Right kidney (tissue), 1 donor: ENCODE measurements around the gene COL6A2.

Experiments used
- DNase-seq: peaks from one replicate; pipeline ENCODE4 v3.0.0-alpha.2; 2016

COL6A2 gene

GRCh38 chr21:46125846-46126301, 28.0 kb downstream of the COL6A2 start:
- DNase-seq: no peak

DNA sequence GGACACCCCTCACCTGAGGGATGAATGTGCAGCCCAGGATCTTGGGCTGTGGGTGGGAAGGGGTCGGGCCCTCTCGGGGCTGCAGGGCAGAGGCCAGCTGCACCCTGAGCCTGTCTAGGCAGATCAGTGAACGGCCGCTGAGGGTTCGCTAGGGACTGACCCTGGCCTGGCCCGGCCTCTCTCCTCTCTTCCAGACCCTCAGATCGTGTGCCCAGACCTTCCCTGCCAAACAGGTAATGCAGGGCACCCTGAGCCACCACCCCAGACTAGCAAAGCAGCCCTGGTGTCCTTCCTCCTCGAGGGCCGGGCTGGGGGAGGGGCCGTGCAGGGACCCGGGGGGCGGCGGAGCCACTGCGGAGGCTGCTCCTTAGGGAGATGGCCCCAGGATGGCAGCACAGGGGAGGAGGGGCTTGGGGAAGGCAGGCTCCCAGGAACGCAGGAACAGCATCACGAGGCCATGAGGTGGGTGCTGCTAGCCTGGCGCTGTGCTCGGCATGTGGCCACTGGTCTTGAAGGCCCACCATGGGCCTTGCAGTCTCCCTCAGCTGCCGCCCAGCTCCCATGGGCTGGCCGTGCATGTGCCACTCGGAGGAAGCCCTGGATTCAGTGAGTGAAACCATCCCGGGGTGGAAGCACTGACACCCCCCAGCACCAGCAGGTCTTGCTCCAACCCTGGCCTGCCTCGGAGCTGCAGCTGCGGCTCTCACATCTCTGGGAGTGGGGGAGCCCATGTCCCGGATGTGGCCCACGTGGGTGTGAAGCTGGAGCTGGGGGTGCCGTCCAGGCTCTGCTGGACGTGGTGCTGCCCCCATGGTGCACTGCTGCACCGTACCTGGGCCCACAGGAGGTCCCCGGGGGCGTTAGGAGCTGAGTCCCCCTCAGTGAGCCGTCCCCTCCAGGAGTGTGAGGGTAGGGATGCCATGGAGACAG, 28.7 kb downstream of the COL6A2 start:
- no peak for DNase-seq

GRCh38 chr21:46127239-46128105, 29.6 kb downstream of the COL6A2 start:
- no peak for DNase-seq

- peak; percentile 49 for DNase-seq
Observed at GRCh38 chr21:46128106-46128932, 30.4 kb downstream of the COL6A2 start.

GRCh38 chr21:46128933-46129571, 31.1 kb downstream of the COL6A2 start:
- no peak for DNase-seq

DNA sequence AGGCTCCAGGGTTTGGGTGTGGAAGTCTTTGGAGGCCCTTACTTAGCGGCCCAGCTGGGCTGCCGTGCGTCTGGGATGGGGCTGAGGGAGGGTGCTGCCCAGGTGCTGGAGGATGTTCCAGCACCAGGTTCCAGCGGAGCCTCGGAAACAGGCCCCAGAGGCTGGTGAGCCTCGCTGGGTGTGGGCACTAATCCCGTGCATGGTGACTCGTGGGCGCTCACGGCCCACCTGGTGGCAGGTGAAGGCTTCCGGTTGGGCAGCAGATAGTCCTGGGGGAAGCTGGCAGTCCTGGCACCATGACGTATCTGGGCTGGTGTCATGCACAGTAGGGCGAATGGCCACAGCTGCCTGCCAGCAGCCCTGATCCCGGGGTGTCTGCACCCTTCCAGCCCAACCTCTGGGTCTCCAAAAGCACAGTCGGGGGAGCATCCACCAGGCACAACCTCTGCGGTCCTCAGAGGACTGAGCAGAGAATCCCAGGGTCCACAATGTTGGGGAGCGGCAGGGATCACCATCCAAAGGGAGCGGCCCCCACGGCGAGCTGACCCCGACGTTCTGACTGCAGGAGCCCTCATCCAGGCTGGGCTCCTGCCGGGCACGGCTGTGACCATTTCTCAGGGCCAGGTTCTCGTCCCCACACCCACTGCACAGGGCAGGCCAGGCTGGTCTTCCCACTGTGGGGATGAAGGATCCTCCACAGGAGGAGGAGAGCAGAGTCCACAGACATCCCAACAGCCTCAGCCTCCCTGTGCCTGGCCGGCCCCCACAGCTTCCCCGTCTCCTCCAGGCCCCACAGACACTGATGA, 32.1 kb downstream of the COL6A2 start:
- DNase-seq: no peak

DNA sequence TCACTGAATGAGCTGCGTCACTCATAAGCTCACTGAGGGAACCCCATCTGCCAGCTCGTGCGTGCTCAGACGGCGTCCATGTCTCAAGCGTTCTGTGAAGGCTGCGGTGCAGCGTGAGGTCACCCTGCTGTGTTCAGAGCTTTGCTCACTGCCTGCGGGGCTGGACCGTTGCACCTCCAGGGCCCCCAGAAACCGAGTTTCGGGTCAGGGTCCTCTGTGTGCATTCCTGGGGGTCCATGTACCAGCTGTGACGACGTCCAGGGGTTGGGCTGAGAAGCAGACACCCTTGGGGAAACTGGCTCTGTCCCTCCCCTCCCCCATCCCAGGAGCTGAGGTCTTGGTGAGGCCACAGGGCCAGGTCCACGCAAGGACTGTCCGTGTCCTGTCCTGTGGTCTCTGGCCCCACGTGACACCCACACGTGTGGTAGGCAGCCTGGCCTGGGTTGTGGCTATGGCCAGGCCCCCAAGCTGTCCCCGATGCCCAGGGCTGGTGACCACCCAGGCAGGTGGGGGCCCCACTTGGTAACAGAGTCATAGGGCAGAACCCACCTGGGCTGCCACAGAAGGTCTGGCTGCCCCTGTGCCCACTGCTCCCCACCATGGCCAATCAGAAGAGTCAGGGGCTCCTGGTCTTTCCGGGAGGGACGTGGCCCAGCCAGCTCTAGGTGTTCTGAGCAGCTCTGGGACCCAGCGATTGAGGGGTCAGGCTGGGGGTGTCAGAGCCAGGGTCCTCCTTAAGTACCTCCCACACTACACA, 33.1 kb downstream of the COL6A2 start:
- DNase-seq: no peak

DNA sequence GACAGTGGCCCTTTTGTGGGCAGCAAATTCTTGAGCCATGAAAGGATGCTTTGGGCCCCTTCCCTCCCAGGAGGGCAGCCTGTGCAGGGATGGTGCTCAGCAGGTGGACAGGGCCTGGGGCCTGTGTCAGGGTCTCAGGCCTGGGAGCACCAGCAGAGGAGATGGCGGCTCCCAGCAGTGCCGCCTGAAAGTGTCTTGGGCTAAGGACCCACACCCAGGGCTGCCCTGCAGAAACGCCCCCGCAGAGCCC, 33.6 kb downstream of the COL6A2 start:
- DNase-seq: no peak

DNA sequence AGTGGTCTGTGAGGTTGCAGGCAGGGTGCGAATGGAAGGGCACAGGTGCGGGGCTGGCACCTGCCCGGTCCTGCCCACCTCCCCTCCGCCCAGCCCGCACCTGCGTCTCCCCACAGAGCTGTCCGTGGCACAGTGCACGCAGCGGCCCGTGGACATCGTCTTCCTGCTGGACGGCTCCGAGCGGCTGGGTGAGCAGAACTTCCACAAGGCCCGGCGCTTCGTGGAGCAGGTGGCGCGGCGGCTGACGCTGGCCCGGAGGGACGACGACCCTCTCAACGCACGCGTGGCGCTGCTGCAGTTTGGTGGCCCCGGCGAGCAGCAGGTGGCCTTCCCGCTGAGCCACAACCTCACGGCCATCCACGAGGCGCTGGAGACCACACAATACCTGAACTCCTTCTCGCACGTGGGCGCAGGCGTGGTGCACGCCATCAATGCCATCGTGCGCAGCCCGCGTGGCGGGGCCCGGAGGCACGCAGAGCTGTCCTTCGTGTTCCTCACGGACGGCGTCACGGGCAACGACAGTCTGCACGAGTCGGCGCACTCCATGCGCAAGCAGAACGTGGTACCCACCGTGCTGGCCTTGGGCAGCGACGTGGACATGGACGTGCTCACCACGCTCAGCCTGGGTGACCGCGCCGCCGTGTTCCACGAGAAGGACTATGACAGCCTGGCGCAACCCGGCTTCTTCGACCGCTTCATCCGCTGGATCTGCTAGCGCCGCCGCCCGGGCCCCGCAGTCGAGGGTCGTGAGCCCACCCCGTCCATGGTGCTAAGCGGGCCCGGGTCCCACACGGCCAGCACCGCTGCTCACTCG, 34.1 kb downstream of the COL6A2 start:
- DNase-seq: no peak

- no peak for DNase-seq
Observed at GRCh38 chr21:46135782-46136395, 38.0 kb downstream of the COL6A2 start.

- DNase-seq: no peak
Observed at GRCh38 chr21:46136739-46137349, 38.9 kb downstream of the COL6A2 start.

DNA sequence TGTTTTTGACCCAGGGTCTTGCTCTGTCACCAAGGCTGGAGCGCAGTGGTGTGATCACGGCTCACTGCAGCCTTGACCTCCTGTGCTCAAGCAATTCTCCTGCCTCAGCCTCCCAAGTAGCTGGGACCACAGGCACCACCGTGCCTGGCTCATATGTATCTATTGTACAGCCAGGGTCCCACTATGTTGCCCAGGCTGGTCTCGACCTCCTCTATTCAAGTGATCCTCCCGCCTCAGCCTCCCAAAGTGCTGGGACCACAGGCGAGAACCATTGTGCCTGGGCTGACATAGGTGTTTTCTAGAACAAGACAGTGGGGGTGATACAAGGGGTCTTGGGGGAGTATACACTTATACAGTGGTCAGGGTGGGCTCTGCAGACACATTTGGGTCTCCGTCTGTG, 40.0 kb downstream of the COL6A2 start:
- DNase-seq: no peak

GRCh38 chr21:46138383-46138970, 40.6 kb downstream of the COL6A2 start:
- DNase-seq: no peak

- no peak for DNase-seq
Observed at GRCh38 chr21:46139686-46140085, 41.8 kb downstream of the COL6A2 start.

- peak; percentile 44 for DNase-seq
Observed at GRCh38 chr21:46140352-46141003, 42.6 kb downstream of the COL6A2 start.

DNA sequence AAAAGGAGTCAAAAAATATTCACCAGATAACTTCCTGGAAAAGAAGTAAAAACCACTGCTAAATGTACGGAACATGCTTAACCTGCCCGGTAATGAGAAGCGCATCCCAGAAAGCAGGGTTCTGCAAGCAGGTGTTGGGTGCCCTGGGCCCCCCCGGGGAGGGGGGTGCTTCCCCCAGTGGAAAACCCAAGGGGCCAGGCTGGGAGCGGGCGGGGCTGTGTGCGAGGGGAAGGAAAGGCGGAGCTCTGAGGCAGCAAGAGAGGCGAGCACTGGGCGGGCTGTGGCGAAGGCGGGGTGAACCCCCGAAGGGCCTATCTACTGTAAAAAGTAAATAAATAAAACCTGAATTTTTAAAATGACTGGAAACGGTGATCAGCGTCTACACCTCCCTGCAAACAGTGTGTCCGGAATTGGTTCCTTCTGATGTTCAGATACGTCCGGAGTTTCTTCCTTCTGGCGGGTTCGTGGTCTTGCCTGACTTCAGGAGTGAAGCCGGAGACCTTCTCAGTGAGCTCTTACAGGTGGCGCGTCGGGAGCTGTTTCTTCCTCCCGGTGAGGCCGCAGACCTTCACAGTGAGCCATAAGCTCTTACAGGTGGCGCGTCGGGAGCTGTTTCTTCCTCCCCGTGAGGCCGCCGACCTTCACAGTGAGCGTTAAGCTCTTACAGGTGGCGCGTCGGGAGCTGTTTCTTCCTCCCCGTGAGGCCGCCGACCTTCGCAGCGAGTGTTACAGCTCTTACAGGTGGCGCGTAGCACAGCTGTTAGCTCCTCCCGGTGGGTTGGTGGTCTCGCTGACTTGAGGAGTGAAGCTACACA, 44.1 kb downstream of the COL6A2 start:
- DNase-seq: no peak
